ENCODE data around the gene WDR76.
A peak's percentile ranks its signal among the peaks of the same experiment; 100 is the strongest.
"Not testable (repeated sequence)": the region's sequence is repeated elsewhere in the genome, so short reads cannot be mapped to it uniquely, and the experiment has no call there.

The WDR76 gene

GRCh38 chr15:43799945-43800285, 26.9 kb upstream of the WDR76 start, which contains the start of gene SERINC4:
SERINC4 (minus strand) TSS chr15:43800220; CDS start chr15:43799986, 234 bp downstream.
- Histone ChIP-seq H3F3A (ENCODE audit: low read depth) (peaks cover 12% of the 10 kb centered on the region; the same call in 1 of the 2 replicates), H3K4me3 (ENCODE audit: low read length, poor library complexity, severe bottlenecking) (peak within 1 kb of the TSS; percentile 91), H3K9me3 (ENCODE audit: insufficient read depth, low read depth, low read length) (no peaks in the 10 kb centered on the region), H3K79me2 (ENCODE audit: insufficient read depth, low read length) (peaks cover 33% of the 10 kb centered on the region), H2AFZ (ENCODE audit: low read length) (peak within 1 kb of the TSS; percentile 81), H3K9ac (ENCODE audit: low read depth, low read length, poor library complexity, severe bottlenecking) (peak within 1 kb of the TSS; percentile 88), H3K27me3 (ENCODE audit: insufficient read depth, low read length, poor library complexity, severe bottlenecking) (no peaks in the 10 kb centered on the region), H3K4me1 (ENCODE audit: insufficient read depth, low read length, poor library complexity, severe bottlenecking) (peaks cover 33% of the 10 kb centered on the region), H3K36me3 (ENCODE audit: insufficient read depth, low read length) (peaks cover 38% of the 10 kb centered on the region; the same call in 1 of the 2 replicates), H3K4me2 (ENCODE audit: low read depth, low read length, poor library complexity, severe bottlenecking) (peak within 1 kb of the TSS; percentile 86), H3K9me2 (replicated peaks; ENCODE audit: low read depth, low read length) (no peaks in the 10 kb centered on the region), H4K20me1 (ENCODE audit: insufficient read depth, low read length, poor library complexity, severe bottlenecking) (peaks cover 20% of the 10 kb centered on the region)
- TF ChIP-seq CTCF (conservative IDR thresholded peaks at IDR 0.05; ENCODE audit: low read length) (no peak), EZH2phosphoT487 (IDR thresholded peaks at IDR 0.05; ENCODE audit: borderline replicate concordance) (no peak)

- Histone ChIP-seq H2AFZ (ENCODE audit: low read length) (peak within 1 kb of the TSS; percentile 81), H3K79me2 (ENCODE audit: insufficient read depth, low read length) (peaks cover 27% of the 10 kb centered on the region), H3K36me3 (ENCODE audit: insufficient read depth, low read length) (peaks cover 39% of the 10 kb centered on the region; the same call in 1 of the 2 replicates), H3F3A (ENCODE audit: low read depth) (peaks cover 11% of the 10 kb centered on the region; the same call in 1 of the 2 replicates), H3K9ac (ENCODE audit: low read depth, low read length, poor library complexity, severe bottlenecking) (peak within 1 kb of the TSS; percentile 88), H3K4me1 (ENCODE audit: insufficient read depth, low read length, poor library complexity, severe bottlenecking) (peaks cover 27% of the 10 kb centered on the region), H3K27me3 (ENCODE audit: insufficient read depth, low read length, poor library complexity, severe bottlenecking) (no peaks in the 10 kb centered on the region), H3K9me2 (replicated peaks; ENCODE audit: low read depth, low read length) (no peaks in the 10 kb centered on the region), H3K4me2 (ENCODE audit: low read depth, low read length, poor library complexity, severe bottlenecking) (peak within 1 kb of the TSS; percentile 86), H4K20me1 (ENCODE audit: insufficient read depth, low read length, poor library complexity, severe bottlenecking) (peaks cover 14% of the 10 kb centered on the region), H3K4me3 (ENCODE audit: low read length, poor library complexity, severe bottlenecking) (peak within 1 kb of the TSS; percentile 91), H3K9me3 (ENCODE audit: insufficient read depth, low read depth, low read length) (no peaks in the 10 kb centered on the region)
- TF ChIP-seq CTCF (conservative IDR thresholded peaks at IDR 0.05; ENCODE audit: low read length): no peak
- no peak for TF ChIP-seq EZH2phosphoT487 (IDR thresholded peaks at IDR 0.05; ENCODE audit: borderline replicate concordance)
Observed at GRCh38 chr15:43800286-43801141, 26.3 kb upstream of the WDR76 start, which contains the start of gene HYPK. HYPK (plus strand) TSS chr15:43800599; CDS start chr15:43800623, 24 bp downstream.

- not testable (repeated sequence) for H3F3A ChIP-seq (ENCODE audit: low read depth); H3K4me3 ChIP-seq (ENCODE audit: low read length, poor library complexity, severe bottlenecking); H2AFZ ChIP-seq (ENCODE audit: low read length); H3K27me3 ChIP-seq (ENCODE audit: insufficient read depth, low read length, poor library complexity, severe bottlenecking); H3K9me3 ChIP-seq (ENCODE audit: insufficient read depth, low read depth, low read length); H3K9me2 ChIP-seq (replicated peaks; ENCODE audit: low read depth, low read length); H4K20me1 ChIP-seq (ENCODE audit: insufficient read depth, low read length, poor library complexity, severe bottlenecking); H3K4me2 ChIP-seq (ENCODE audit: low read depth, low read length, poor library complexity, severe bottlenecking); H3K9ac ChIP-seq (ENCODE audit: low read depth, low read length, poor library complexity, severe bottlenecking)
- Histone ChIP-seq H3K4me1 (ENCODE audit: insufficient read depth, low read length, poor library complexity, severe bottlenecking) (peaks cover 20% of the 10 kb centered on the region), H3K79me2 (ENCODE audit: insufficient read depth, low read length) (peaks cover 16% of the 10 kb centered on the region), H3K36me3 (ENCODE audit: insufficient read depth, low read length) (peaks cover 46% of the 10 kb centered on the region; the same call in 1 of the 2 replicates)
Observed at GRCh38 chr15:43802676-43803075, 24.1 kb upstream of the WDR76 start.
